HG03108 (cell line): ENCODE results near the gene BUB1.
"Not testable (repeated sequence)": the region's sequence is repeated elsewhere in the genome, so short reads cannot be mapped to it uniquely, and the experiment has no call there.

Experiments
- ATAC-seq: cut with Tn5 transposase; IDR thresholded peaks from one replicate; pipeline ENCODE4 v1.9.1; 2021; ENCODE audit warnings: moderate library complexity; ENCODE audit not compliant: unreplicated experiment

BUB1 gene

DNA sequence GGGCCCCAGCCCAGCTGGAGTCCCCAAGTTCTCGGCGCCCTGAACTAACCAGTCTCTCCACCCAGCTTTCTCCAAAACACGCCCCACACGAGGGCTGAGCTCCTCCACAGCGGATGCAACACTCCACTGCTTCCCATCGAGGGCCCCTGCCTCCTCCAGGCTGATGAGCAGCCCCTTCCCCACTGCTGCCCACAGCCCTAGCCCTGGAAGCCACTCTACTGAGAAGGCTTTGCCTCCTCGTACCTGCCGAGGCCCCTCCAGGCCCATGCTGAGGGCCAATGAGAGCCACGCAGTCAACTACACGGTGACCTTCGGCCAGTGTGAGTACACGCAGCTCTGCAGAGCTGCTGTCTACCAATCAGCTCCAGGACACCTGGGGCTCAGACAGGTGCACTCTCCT lies 72.8 kb downstream of the BUB1 start:
- not testable (repeated sequence) for ATAC-seq

DNA sequence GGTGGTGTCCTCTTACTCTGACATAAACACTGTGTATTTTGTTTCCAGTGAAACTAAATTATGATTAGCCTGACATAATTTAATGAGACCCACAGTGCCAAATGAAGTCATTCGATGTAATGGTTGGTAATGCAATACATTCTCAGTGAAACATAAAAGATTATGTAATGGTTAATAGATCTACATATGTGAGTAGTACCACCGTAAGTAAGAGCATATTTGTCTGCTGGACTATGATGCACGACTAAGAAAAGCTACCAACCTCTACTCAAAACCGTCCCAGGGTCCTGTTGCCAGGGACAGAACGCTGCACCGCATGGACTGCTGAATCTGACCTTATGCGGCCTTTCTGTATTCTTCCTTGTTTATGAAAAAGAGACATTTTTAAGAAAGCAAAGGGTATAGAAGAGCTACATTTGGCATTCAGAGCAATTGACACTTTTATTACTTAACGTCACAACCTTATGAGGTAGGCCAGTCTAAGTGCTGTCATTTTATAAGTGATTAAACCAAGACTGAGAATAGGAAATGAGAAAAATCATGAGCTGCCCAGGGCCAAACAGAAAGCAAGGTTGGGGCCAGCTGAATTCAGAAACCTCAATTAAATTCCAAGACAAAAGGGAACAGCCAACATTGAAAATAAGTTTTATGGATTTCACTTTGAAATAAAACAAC lies 73.8 kb downstream of the BUB1 start:
- ATAC-seq, result not testable (repeated sequence)

DNA sequence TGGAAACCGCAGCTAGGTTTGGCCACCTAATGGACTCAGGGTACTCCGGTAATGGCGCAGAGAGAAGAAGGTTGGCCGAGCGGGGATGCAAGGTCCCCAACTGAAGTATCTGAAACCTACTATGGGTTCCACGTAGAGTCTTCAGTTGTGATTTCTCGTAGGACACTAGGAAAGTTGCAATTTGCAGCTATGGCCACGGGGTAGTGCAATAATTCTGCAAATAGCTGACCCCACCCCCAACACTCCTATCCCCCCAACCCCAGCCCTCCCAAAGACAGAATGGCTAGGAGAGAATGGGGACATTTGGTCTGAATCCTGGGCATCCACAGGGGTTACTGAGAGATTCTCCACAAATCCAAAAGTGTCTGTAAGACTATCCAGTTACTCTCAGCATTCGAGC lies 75.7 kb downstream of the BUB1 start:
- ATAC-seq, result not testable (repeated sequence)

DNA sequence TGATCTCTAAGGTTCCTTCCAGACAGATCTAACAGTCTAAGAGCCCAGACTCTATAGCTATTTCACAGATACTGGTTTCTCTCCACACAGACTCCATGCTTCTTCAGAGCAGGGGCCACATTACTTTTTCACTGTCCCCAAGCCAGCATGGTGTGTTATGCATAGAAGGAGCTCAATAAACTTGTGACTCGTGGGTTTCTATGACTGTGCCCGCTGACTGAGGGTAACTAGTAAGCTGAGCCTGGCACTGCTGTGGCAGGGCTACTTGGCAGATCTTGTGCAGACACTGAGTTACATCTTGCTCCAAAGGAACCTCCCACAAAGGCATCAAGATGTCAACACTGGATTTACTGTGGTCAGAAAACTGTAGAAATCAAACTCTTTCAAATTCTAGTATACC lies 85.9 kb downstream of the BUB1 start:
- ATAC-seq, result not testable (repeated sequence)

DNA sequence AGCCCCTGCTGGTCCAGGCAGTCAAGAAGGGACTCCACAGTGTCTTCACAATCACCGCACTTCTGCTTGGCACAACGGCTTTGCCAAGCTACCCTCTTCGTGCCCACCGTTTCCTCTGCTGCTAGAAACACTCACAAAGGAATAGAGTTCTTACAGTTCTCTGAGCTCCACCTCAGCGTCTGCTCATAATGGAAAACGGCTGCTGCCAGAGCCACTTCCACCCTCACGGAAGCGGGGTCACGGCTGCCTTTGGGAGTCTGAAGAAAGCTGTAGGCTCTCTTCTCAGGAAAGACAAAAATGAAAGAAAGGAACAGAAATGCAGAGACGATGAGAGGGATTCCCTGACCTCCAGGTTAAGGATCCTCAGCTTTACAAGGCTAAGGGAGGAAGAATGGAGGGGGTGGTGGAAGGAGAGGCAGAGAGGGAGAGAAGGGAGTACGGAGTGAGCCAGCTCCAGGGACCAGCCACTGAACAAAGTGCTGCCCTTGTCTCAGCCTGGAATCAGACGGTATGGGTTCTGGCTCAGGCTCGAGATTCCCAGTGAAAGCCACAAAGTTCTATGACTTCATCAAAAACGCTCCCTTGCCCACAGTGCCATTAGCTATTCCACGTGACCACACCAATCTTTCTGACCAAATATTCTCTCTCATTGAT lies 88.1 kb downstream of the BUB1 start:
- not testable (repeated sequence) for ATAC-seq

DNA sequence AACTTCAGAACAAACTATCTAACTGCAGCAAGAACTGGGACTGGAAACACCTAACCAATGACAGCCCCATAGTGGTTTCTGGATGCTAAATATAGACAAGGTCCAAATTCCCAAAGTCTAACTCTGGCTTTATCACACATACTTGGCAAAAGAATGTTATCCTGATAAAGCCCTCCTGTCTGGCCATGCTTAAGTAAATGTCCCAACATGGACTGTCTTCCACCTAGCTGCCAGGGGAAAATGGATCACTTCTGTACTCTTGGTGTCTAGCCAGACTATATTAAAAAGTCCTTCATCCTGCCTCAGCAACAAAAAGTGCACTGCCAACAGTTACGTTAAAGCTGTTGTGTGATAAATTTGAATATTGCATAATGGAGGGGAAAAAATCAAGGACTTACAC lies 89.3 kb downstream of the BUB1 start:
- not testable (repeated sequence) for ATAC-seq
